NCI-H1694 treated with DMSO at 0.1 percent for 48 hours (cell line): Measurements from ENCODE around the gene RALGPS1.
"Not testable (repeated sequence)": the region's sequence is repeated elsewhere in the genome, so short reads cannot be mapped to it uniquely, and the experiment has no call there.

Source experiments
- DNase-seq: peaks from one replicate; lab custom pipeline; 2025; lab: John Stamatoyannopoulos, UW

RALGPS1 gene

GRCh38 chr9:127158786-127159324 is 244.3 kb downstream of the RALGPS1 start:
- DNase-seq: no peak

GRCh38 chr9:127159325-127159801 is 244.8 kb downstream of the RALGPS1 start:
- no peak for DNase-seq

DNA sequence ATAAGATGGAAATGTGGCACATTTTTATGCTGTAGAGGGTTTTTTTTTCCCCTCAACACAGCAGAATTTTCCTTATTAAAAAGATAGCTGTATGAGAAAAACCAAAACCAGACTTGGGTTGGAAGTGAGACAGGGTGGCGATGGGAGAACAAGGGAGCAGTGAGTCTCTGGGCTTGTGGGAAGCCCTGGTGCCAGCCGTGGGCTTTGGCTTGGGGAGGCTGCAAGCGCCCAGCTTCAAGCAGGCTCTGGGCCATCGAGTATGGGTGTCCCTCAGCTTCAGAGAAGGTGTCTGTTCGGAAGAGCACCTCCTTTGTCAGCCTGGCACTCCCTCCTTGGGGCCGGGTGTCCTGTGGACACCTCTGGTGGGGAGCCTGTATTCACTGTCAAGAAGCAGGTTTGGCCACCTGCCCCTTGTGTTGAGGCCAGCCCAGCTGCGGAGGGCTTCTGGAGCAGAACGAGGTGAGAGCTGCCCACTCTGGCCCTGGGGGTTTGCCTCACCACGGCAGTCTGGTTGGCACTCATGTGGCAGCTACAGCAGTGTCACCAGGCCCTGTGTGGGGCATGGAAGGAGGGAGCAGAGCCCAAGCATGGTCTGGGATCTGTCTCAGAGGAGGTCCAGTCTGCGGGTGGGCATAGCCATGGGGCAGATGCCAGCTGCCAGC is 245.5 kb downstream of the RALGPS1 start:
- no peak for DNase-seq

- DNase-seq: no peak
Observed at GRCh38 chr9:127161081-127161624, 246.6 kb downstream of the RALGPS1 start.

- no peak for DNase-seq
Observed at GRCh38 chr9:127162046-127162863, 247.7 kb downstream of the RALGPS1 start.

- DNase-seq: no peak
Observed at GRCh38 chr9:127162864-127163365, 248.3 kb downstream of the RALGPS1 start.

- no peak for DNase-seq
Observed at GRCh38 chr9:127163409-127163808, 248.8 kb downstream of the RALGPS1 start.

- DNase-seq: no peak
Observed at GRCh38 chr9:127165116-127165515, 250.5 kb downstream of the RALGPS1 start.

DNA sequence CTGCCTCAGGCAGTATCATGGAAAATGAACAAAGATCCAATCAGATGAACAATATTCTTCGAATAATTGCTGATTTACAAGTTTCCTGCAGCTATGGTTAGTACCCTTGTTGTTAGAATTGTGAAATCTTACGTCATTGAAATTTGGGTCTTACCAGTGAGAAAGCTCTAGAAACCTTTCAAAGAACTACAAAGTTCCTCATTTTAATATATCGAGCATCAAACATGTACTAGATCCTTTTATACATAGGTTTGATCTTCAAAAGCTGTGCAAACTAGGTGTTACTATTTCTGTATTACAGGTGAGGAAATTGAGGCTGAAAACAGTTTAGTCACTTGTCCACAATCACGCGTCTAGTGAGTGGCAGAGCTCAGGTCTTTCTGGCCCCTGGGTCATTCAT is 251.5 kb downstream of the RALGPS1 start:
- DNase-seq: no peak

GRCh38 chr9:127166651-127167524 is 252.3 kb downstream of the RALGPS1 start:
- no peak for DNase-seq

DNA sequence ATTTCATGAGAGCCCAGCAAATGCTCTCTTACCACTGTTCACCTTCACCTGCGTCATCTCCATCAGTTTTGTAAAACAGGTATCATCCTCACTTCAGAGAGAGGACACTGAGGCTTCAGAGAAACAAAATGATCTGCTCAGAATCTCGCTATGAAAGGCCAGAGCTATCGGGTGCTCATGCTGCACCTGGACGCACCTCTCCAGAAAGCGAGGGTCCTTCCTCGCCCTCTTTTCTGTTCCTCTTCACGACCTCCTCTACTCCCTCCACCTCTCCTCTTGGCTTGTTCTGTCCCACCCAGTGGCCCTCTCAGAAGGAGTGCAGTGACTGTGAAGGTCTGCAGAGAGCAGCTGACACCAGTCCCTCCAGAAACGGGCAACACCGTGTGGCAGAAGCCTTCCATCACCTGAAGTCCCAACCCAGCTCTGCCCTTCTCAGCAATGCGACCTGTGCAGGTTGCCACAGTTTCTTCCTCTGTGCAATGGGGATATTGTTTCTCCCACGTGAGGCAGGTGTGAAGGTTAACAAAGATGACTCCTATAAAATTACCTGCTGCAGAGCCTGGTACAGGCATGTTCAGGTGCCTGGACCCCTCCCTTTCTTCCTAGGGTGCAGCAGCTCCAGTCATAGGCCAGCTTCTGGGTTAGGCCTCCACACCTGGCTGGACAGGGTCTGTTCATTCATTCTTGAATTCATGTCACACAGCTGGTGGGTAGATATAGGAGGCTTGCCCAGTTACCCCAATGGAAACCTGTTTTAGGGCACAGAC is 253.2 kb downstream of the RALGPS1 start:
- DNase-seq: no peak

DNA sequence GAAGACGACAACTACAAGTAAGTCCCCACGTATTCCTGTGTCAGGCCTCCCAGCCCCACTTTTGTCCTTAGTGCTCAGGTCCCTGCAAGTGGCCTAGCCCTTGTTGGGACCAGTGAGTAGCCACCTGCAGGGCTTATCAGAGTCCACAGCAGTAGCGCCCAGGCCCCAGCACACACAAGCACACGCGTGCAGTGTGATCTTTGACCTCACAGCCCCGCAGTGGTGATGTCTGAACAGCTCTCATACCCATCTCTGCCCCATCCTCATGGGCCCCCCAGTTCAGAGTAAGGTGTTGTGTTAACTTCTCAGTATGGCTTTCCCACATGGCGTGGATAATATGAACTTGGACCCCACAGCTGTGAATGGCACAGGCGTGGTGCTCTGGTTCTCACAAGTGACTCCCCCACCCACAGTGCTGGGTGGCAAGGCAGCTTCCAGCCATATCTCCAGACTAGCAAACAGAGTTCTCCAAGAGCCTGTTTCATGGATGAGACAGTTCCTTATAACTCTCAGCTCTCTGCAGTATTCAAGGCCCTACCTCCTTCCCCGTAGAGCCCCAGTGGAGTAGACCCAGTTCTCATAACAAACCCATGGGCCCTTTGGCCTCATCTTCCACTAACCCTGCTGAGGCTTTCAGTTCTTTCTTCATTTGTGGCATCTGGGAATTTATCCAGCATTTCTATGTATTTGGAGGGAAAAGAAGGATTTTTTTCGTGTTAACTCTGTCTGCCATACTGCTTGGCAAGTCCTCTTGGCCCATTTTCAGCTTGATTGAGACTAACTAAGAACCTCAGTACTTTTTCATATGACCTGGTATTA is 254.4 kb downstream of the RALGPS1 start:
- no peak for DNase-seq

- no peak for DNase-seq
Observed at GRCh38 chr9:127169575-127169883, 254.9 kb downstream of the RALGPS1 start.

- no peak for DNase-seq
Observed at GRCh38 chr9:127170103-127170502, 255.5 kb downstream of the RALGPS1 start.

GRCh38 chr9:127170652-127171051 is 256.1 kb downstream of the RALGPS1 start:
- no peak for DNase-seq

GRCh38 chr9:127171348-127171747 is 256.8 kb downstream of the RALGPS1 start:
- DNase-seq: not testable (repeated sequence)

GRCh38 chr9:127172066-127172707 is 257.6 kb downstream of the RALGPS1 start:
- no peak for DNase-seq

DNA sequence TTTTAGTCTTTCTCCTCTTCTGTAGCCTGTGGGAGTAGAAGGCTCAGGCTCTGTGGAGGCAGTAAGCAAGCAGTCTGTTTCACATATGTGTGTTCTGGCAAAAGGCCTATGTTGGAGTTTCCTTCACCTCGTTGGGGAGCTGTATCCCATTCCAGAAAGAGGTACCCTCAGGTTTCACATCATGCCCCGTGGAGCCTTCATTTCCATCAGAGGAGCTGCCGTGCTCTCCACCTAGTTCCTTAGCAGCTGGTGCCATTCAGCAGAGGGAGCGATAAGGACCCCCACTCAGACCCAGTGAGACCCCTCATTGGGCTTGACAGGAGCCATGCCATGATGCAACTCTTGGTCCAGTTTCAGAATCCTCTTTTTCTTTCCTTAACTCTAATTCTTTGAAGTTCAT is 258.5 kb downstream of the RALGPS1 start:
- no peak for DNase-seq
